GM23338 (cell line): ENCODE data around the gene DHX34. TPM values are rescaled to one million over a fixed set of nuclear protein-coding genes. Genes with fewer than 3 reads are reported as not detected.

ENCODE experiments used
- ATAC-seq: fragments of 200-7000 bp; cut with Tn5 transposase; 3 replicates; pipeline ENCODE4 v1.9.1; 2020
- DNase-seq: peaks from one replicate; pipeline ENCODE4 v3.0.0-alpha.2; 2015; ENCODE audit warnings: low spot score
- H2AFZ ChIP-seq: fragments of 200-600 bp; sonication (generic); 2 replicates; pipeline ENCODE4 v1.8.0; 2016; ENCODE audit warnings: antibody characterized with exemption, mild to moderate bottlenecking, moderate library complexity
- H3F3A ChIP-seq: fragments of 200-600 bp; sonication (generic); replicated peaks from 2 replicates; pipeline ENCODE4 v1.8.0; 2017; ENCODE audit warnings: antibody characterized with exemption, mixed run types, low read depth
- H3K27ac ChIP-seq: fragments of 200-600 bp; sonication (generic); 2 replicates; pipeline ENCODE4 v1.6.1; 2016; ENCODE audit warnings: low read depth
- H3K27me3 ChIP-seq: fragments of 200-600 bp; sonication (generic); 2 replicates; pipeline ENCODE4 v1.8.0; 2016; ENCODE audit warnings: mild to moderate bottlenecking, mixed run types, moderate library complexity; ENCODE audit not compliant: insufficient read depth
- H3K36me3 ChIP-seq: fragments of 200-600 bp; sonication (generic); 2 replicates; pipeline ENCODE4 v1.8.0; 2016; ENCODE audit warnings: mild to moderate bottlenecking; ENCODE audit not compliant: insufficient read depth
- H3K4me1 ChIP-seq: fragments of 200-600 bp; sonication (generic); 2 replicates; pipeline ENCODE4 v1.8.0; 2016; ENCODE audit warnings: mild to moderate bottlenecking, moderate library complexity; ENCODE audit not compliant: insufficient read depth
- H3K4me2 ChIP-seq: fragments of 200-600 bp; sonication (generic); 2 replicates; pipeline ENCODE4 v1.7.1; 2017; ENCODE audit warnings: mixed run types
- H3K4me3 ChIP-seq: fragments of 200-600 bp; sonication (generic); 2 replicates; pipeline ENCODE4 v1.6.1; 2016; ENCODE audit warnings: mixed run types
- H3K79me2 ChIP-seq: fragments of 200-600 bp; sonication (generic); replicated peaks from 2 replicates; pipeline ENCODE4 v1.8.0; 2017; ENCODE audit warnings: mild to moderate bottlenecking; ENCODE audit not compliant: insufficient read depth
- H3K9me2 ChIP-seq: fragments of 200-600 bp; sonication (generic); 2 replicates; pipeline ENCODE4 v1.8.0; 2017; ENCODE audit not compliant: insufficient read depth
- H4K20me1 ChIP-seq: fragments of 200-600 bp; sonication (generic); replicated peaks from 2 replicates; pipeline ENCODE4 v1.8.0; 2017; ENCODE audit warnings: mild to moderate bottlenecking; ENCODE audit not compliant: insufficient read depth
- H3K27ac Mint-ChIP-seq: 2 replicates; pipeline ENCODE4 v1.8.0; 2020; ENCODE audit warnings: inconsistent platforms, mild to moderate bottlenecking, moderate library complexity, mixed read lengths
- H3K27me3 Mint-ChIP-seq: 3 replicates; pipeline ENCODE4 v1.8.0; 2022; ENCODE audit warnings: low read depth, mild to moderate bottlenecking, moderate library complexity, mixed read lengths, inconsistent platforms; ENCODE audit not compliant: insufficient read depth, poor library complexity
- H3K36me3 Mint-ChIP-seq: 3 replicates; pipeline ENCODE4 v1.8.0; 2021; ENCODE audit warnings: low read depth, mild to moderate bottlenecking, inconsistent platforms, moderate library complexity, mixed read lengths
- H3K4me1 Mint-ChIP-seq: 3 replicates; pipeline ENCODE4 v1.8.0; 2020; ENCODE audit warnings: mild to moderate bottlenecking, inconsistent platforms, mixed read lengths
- H3K4me3 Mint-ChIP-seq: 3 replicates; pipeline ENCODE4 v1.8.0; 2021; ENCODE audit warnings: moderate library complexity, mild to moderate bottlenecking, inconsistent platforms, mixed read lengths
- H3K9me3 Mint-ChIP-seq: 3 replicates; pipeline ENCODE4 v1.8.0; 2020; ENCODE audit warnings: moderate library complexity, mild to moderate bottlenecking, inconsistent platforms, mixed read lengths
- CREB1 ChIP-seq: fragments of 250-450 bp; sonication (Bioruptor Pico); IDR thresholded peaks from 2 replicates; pipeline ENCODE4 v1.5.0; 2020; ENCODE audit warnings: low read depth, mild to moderate bottlenecking, moderate library complexity
- ETS1 ChIP-seq: IDR thresholded peaks from 2 replicates; pipeline ENCODE4 v1.6.1; 2016; ENCODE audit warnings: antibody characterized with exemption
- EZH2 ChIP-seq: fragments of 200-600 bp; sonication (generic); IDR thresholded peaks from one replicate; pipeline ENCODE4 v1.8.0; 2017; ENCODE audit warnings: antibody characterized with exemption, mild to moderate bottlenecking, low read depth; ENCODE audit not compliant: unreplicated experiment
- EZH2phosphoT487 ChIP-seq: fragments of 200-600 bp; sonication (generic); IDR thresholded peaks from one replicate; pipeline ENCODE4 v1.8.1; 2018; ENCODE audit warnings: antibody characterized with exemption; ENCODE audit not compliant: unreplicated experiment
- POLR2AphosphoS5 ChIP-seq: IDR thresholded peaks from 2 replicates; pipeline ENCODE4 v1.6.1; 2016; ENCODE audit warnings: antibody characterized with exemption, low read depth
- REST ChIP-seq: IDR thresholded peaks from one replicate; pipeline ENCODE4 v1.6.1; 2018; ENCODE audit warnings: antibody characterized with exemption; ENCODE audit not compliant: unreplicated experiment
- STAT1 ChIP-seq: IDR thresholded peaks from one replicate; pipeline ENCODE4 v1.6.1; 2016; ENCODE audit warnings: antibody characterized with exemption; ENCODE audit not compliant: unreplicated experiment
- ZNF114 ChIP-seq: fragments of 250-450 bp; sonication (Bioruptor Pico); IDR thresholded peaks from 2 replicates; pipeline ENCODE4 v1.5.0; 2020; ENCODE audit warnings: mild to moderate bottlenecking, moderate library complexity
- ZNF331 ChIP-seq: fragments of 250-450 bp; sonication (Bioruptor Pico); IDR thresholded peaks from 2 replicates; pipeline ENCODE4 v1.5.0; 2020; ENCODE audit warnings: low read depth, mild to moderate bottlenecking, moderate library complexity
- polyA plus RNA-seq: library from polyadenylated mRNA; unstranded; fragments of >200 nt; fragmentation: Nextera tagmentation; extraction: Ambion mirVana; gene quantifications from 2 replicates; pipeline ENCODE4 v1.2.1, GENCODE V29; 2016
- total RNA-seq: library from RNA; depleted of rRNA; stranded (reverse); fragments of >200 nt; shearing (Covaris generic); gene quantifications from 2 replicates; pipeline ENCODE4 v1.2.3, GENCODE V29; 2014
- TF ChIP-seq, protein P1 (sequence below), 2 experiments: fragments of 200-600 bp in 1 of 2; sonication (generic) in 1 of 2; conservative IDR thresholded peaks; 2 replicates each; pipeline versions ENCODE4 v1.5.1 to v1.6.1; 2016 to 2017; ENCODE audit warnings: antibody characterized with exemption in 2 of 2, low read depth in 2 of 2, mild to moderate bottlenecking in 2 of 2, moderate library complexity in 1 of 2

Gene DHX34
- total and polyA plus RNA-seq, 2 experiments from 2014 or later = 16.3 to 50.1 TPM

GRCh38 chr19:47377801-47378200 lies 28.7 kb downstream of the DHX34 start:
- 0 out of 2 replicates have a peak, but pooled peaks cover 9% of the 10 kb centered on the region for H3K36me3 ChIP-seq
- H3K27me3 ChIP-seq = no peaks in the 10 kb centered on the region
- H3K4me3 ChIP-seq = no peak overlapping the region
- H3F3A ChIP-seq = peaks cover 6% of the 10 kb centered on the region; the same call in 1 of the 2 replicates
- H3K27ac Mint-ChIP-seq = no peak overlapping the region
- H3K4me2 ChIP-seq = no peak overlapping the region
- no peaks in the 10 kb centered on the region; the same call in 2 of the 3 replicates for H3K4me1 Mint-ChIP-seq
- H3K36me3 Mint-ChIP-seq = peaks cover 60% of the 10 kb centered on the region
- no peak overlapping the region for H2AFZ ChIP-seq
- no peak overlapping the region for H3K27ac ChIP-seq
- no peak for ATAC-seq
- no peak for TF ChIP-seq ETS1
- TF ChIP-seq, protein P1, sequence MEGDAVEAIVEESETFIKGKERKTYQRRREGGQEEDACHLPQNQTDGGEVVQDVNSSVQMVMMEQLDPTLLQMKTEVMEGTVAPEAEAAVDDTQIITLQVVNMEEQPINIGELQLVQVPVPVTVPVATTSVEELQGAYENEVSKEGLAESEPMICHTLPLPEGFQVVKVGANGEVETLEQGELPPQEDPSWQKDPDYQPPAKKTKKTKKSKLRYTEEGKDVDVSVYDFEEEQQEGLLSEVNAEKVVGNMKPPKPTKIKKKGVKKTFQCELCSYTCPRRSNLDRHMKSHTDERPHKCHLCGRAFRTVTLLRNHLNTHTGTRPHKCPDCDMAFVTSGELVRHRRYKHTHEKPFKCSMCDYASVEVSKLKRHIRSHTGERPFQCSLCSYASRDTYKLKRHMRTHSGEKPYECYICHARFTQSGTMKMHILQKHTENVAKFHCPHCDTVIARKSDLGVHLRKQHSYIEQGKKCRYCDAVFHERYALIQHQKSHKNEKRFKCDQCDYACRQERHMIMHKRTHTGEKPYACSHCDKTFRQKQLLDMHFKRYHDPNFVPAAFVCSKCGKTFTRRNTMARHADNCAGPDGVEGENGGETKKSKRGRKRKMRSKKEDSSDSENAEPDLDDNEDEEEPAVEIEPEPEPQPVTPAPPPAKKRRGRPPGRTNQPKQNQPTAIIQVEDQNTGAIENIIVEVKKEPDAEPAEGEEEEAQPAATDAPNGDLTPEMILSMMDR (conservative IDR thresholded peaks at IDR 0.05; ENCODE audit: low read depth in 2 of 2) = peak in 1 of 2 experiments; percentile 22; a peak in 2 of 4 replicates
- H4K20me1 ChIP-seq = no peaks in the 10 kb centered on the region; the same call in 1 of the 2 replicates
- no peak for DNase-seq
- no peaks in the 10 kb centered on the region for H3K79me2 ChIP-seq
- no peak overlapping the region for H3K4me3 Mint-ChIP-seq
- H3K9me2 ChIP-seq = no peaks in the 10 kb centered on the region
- no peaks in the 10 kb centered on the region for H3K9me3 Mint-ChIP-seq
- peaks cover 10% of the 10 kb centered on the region for H3K27me3 Mint-ChIP-seq
- no peaks in the 10 kb centered on the region for H3K4me1 ChIP-seq

- H3K36me3 ChIP-seq = 0 out of 2 replicates have a peak, but pooled peaks cover 9% of the 10 kb centered on the region
- H3F3A ChIP-seq = peaks cover 6% of the 10 kb centered on the region; the same call in 1 of the 2 replicates
- no peak overlapping the region for H2AFZ ChIP-seq
- no peak overlapping the region for H3K4me3 ChIP-seq
- H3K4me3 Mint-ChIP-seq = no peak overlapping the region
- DNase-seq (no peak), ATAC-seq (no peak)
- H3K27me3 ChIP-seq = no peaks in the 10 kb centered on the region
- H3K27ac ChIP-seq = no peak overlapping the region
- no peak overlapping the region for H3K27ac Mint-ChIP-seq
- no peaks in the 10 kb centered on the region for H3K9me2 ChIP-seq
- TF ChIP-seq ZNF331 (CRISPR knock-in tag) = no peak
- no peak for TF ChIP-seq ZNF114
- no peaks in the 10 kb centered on the region for H3K4me1 ChIP-seq
- H3K79me2 ChIP-seq = no peaks in the 10 kb centered on the region
- H3K4me1 Mint-ChIP-seq = no peaks in the 10 kb centered on the region; the same call in 2 of the 3 replicates
- no peaks in the 10 kb centered on the region; the same call in 1 of the 2 replicates for H4K20me1 ChIP-seq
- peaks cover 10% of the 10 kb centered on the region for H3K27me3 Mint-ChIP-seq
- no peak overlapping the region for H3K4me2 ChIP-seq
- H3K36me3 Mint-ChIP-seq = peaks cover 57% of the 10 kb centered on the region
- no peaks in the 10 kb centered on the region for H3K9me3 Mint-ChIP-seq
Observed at GRCh38 chr19:47378246-47378645, 29.1 kb downstream of the DHX34 start.

DNA sequence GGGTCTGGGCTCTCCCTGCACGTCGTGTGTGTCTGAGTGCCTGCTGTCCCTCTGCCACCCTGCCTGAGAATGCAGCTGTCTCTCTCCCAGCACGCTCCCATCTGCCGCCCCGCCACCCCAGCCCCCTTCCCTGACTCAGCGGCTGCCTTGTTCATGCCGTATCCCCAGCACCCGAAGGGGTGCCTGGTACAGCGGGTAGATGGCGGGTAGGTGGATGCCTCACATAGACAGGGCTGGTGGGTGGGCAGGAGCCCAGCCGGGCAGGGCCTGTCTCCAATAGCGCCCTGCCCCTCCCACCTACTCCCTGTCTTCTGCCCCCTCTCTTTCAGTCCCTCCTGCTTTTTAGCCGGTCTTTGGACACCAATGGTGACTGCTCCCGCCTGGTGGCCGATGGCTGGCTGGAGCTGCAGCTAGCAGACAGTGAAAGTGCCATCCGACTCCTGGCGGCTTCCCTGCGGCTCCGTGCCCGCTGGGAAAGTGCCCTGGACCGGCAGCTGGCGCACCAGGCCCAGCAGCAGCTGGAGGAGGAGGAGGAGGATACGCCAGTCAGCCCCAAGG lies 30.3 kb downstream of the DHX34 start:
- no peak for DNase-seq
- H3F3A ChIP-seq = peaks cover 6% of the 10 kb centered on the region; the same call in 1 of the 2 replicates
- H3K4me3 ChIP-seq = no peak overlapping the region

More for the DNA sequence above, 30.3 kb downstream of the DHX34 start:
- no peak for TF ChIP-seq ETS1
- no peak for TF ChIP-seq POLR2AphosphoS5
- TF ChIP-seq ZNF114 = no peak
- no peak for TF ChIP-seq EZH2
- TF ChIP-seq EZH2phosphoT487 = no peak
- no peak for TF ChIP-seq REST
- no peak for TF ChIP-seq STAT1
- no peak for TF ChIP-seq CREB1 (CRISPR knock-in tag)
- Mint-ChIP-seq H3K4me1 (no peaks in the 10 kb centered on the region; the same call in 2 of the 3 replicates), H3K36me3 (peaks cover 51% of the 10 kb centered on the region), H3K9me3 (no peaks in the 10 kb centered on the region), H3K27me3 (peaks cover 10% of the 10 kb centered on the region), H3K27ac (no peak overlapping the region), H3K4me3 (no peak overlapping the region)
- Histone ChIP-seq H3K4me1 (no peaks in the 10 kb centered on the region), H4K20me1 (no peaks in the 10 kb centered on the region; the same call in 1 of the 2 replicates), H3K4me2 (no peak overlapping the region), H3K9me2 (no peaks in the 10 kb centered on the region), H2AFZ (no peak overlapping the region), H3K27ac (no peak overlapping the region), H3K79me2 (no peaks in the 10 kb centered on the region), H3K36me3 (0 out of 2 replicates have a peak, but pooled peaks cover 4% of the 10 kb centered on the region), H3K27me3 (no peaks in the 10 kb centered on the region)
- ATAC-seq = no peak
